HuH-7.5 (cell line): ENCODE measurements around the gene TNS2.

ENCODE experiments used
- DNase-seq: peaks from one replicate; pipeline ENCODE4 v3.0.0; 2011; ENCODE audit warnings: low spot score

Gene TNS2

DNA sequence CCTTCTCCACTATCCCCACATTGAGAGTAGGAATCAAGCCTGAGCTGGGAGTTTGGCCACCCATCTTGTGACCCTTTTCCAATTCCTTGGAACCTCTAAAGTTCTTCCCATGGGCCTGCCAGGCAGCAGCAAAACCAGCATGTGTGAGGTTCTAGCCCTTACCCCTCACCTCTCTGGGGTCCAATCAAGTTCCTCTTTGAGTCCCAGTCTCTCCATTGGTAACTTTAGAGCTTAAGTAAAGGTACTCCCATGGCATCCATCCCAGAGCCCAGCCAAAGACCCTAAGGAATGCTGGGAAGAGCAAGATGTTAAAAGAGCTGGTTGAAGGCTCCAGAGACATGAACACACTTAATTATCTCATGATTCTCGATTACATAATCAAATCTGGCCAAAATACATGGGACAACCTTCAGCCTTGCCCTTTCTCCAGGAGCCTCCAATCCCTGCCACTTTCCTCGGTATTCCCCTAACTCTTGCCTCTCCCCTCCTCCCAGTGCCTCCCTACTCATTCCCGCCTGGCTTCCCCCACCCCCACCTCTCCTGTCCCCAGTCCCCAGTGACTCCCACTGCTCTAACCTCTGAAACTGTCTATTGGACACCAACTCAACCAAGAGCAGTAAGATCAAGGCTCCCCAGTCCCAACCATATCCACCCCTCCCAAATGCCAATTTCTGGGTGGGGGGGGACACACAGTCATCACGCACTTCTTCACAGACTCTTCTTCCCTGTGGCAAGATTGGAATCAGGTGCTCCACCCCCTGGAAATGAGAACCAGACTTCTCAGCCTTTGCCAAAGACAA lies 4.8 kb upstream of the TNS2 start:
- no peak for DNase-seq

DNA sequence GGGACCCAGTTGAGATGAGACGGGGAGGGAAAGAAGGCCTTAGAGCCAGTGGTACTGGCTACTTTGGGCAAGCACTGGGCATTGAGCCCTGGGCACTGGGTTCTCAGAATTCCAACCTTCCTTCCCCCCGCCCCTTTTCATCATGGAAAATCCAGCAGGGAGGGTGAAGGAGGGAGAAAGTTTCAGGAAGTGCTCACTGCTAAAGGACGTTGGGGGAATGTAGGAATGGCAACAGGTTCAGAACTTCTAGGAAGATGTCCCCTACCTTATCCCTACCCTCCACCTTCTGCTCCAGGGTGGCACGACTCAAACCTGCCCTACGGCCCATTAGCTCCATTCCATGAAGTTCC lies 4.2 kb upstream of the TNS2 start:
- no peak for DNase-seq

DNA sequence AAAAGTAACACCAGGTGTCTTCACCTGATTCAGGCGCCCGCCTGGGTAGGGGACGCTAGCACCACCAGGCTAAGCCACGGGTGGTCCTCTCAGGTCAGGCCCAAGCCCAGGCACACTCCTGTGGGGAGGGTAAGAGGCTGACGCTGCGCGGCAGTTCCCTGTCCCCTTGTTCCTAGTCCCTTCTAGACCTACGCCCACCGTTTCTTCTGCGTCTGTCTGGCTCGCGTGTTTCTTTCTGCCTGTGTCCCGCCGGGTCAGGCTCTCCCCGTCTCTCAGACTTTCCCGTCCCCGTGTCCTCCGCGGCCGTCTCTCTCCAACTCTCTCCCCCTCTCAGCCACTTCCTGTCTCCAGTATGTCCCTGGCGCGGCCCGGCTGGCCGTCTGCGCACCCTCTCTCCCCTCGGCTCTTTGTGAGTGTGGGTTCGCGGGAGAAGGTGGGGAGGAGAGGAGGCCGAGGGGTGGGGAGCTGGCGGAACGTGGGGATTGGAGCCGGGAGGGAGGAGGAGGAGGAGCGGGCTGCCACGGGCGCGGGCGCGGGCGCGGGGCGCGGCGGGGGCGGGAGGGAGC lies 3.1 kb upstream of the TNS2 start:
- DNase-seq, result peak; percentile 86

DNA sequence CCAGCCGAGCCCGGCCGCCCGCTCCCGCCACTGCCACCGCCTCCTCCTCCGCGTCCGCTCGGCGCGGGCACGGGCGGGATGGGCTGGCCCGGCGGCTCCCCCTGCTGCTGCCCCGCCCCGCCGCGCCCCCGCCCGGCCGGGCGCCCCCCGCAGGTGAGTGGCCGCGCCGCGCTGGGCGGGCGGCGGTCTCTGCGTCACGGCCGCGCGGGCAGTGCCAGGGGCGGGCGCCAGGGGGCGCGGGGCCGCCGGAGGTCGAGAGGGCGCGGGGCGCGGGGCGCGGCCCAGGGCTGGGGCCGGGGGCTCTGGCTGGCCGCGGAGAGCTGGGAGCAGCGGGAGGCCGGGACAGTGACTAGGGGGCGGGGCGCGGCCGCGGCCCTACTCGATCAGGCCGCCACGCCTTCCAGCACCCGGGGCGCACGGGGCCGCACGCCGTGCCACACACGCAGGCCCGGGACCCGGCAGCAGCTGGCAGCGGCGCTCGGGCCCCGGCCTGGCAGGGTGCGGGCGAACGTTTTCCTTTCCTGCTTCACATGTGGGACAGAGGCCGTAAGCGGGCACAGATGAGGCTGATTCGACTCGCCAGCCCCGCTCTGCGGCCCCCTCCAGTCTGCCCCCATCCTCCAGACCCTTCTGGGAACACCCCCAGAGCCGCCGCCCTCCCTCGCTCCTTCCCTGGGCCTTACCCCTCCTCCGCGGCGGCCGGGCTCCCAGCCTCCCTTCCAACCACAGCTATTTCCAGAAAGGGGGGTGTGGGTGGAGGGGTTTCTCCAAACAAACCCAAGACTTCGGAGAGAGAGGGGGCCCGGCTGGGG lies 2.4 kb upstream of the TNS2 start:
- peak; percentile 91 for DNase-seq

DNA sequence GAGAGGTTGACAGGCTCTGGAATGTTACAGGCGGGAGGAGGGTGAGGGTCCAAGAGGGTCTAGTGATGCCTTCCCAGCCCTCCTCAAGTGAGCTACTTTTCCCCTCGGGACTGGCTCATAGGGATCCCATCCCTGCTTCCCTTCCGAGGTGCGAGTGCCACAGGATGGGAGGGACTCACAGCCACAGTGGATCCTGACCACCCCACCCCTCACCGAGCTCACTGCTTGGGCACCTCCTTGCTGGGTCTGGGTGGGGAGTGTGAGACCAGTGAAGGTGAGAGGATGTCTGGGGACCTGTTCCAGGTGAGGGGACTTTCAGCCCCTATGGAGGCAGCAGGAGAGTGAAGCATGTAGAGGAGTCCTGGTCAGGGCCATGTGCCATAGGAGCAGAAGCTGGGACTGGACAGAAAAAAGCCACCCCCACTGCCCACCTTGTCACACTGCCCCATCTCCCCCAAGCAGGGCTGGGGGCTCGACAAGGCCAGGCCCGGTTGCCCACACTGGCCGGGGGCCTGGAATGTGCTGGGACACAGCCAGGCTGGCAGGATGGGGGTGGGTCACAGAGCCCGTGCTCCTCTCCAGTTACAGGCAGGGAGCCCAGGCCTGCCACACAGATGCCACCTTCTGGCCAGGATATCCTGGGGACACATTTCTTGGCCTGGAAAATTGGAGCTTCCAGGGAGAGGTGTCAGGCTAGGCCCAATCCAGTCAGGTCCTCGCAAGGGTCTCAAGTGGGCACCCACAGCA lies 1.7 kb upstream of the TNS2 start:
- peak; percentile 45 for DNase-seq

DNA sequence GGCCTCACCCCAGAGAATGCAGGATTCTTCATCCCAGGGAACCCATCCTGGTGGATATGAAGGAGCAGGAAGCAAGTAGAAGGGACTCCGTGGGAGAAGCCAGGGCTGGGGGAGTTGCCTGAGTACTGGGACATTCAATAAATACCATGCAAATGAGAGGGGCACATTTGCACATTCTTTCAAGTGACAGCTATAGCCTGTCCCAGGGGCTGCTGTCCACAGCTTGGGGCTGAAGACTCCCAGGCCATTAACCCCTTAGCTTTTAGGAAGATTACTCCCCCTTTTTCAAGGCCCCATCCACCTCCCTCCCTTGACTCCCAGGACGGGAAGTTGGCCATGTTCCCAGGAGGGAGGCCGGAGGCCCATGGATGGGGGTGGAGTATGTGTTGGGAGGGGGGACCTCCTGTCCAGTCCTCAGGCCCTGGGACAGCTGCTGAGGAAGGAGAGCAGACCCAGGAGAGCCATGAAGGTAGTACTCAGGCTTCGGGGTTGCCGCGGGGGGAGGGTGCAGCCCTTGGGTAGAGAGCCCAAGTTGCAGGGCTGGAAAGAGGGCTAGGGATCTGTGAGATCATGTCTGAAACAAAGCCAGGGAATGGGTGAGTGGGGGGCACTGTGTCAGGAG lies 974 bp upstream of the TNS2 start:
- DNase-seq, result peak; percentile 49

DNA sequence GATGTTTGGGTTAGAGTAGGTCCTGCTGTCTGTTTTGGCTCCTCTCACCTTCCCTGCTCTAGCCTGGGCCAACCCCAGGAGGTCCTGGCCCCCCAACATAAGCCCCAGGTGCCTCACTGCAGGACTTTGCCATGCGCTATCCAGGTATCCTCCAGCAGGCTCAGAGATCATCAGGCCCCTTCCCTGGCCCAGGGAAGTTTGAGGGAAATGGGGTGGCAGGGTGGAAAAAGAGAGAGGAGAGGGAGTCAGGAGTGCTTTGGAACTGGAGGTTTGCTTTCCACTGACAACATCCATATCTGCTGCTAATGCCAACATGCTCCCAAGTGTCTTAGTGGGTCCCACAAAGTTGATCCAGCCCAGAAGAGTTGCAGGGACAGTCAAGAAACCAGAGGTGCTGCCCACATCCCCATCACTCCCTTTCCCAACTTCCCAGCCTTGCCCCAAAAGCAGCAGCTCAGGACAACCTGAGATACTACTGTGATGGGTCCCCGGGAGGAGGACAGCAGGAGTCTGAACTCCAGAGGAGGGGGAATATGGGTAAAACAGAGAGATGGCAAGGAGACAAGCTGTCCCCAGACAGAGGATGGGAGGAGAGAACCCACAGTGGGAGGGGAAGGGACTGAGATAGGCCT lies 677 bp downstream of the TNS2 start:
- DNase-seq, result no peak

DNA sequence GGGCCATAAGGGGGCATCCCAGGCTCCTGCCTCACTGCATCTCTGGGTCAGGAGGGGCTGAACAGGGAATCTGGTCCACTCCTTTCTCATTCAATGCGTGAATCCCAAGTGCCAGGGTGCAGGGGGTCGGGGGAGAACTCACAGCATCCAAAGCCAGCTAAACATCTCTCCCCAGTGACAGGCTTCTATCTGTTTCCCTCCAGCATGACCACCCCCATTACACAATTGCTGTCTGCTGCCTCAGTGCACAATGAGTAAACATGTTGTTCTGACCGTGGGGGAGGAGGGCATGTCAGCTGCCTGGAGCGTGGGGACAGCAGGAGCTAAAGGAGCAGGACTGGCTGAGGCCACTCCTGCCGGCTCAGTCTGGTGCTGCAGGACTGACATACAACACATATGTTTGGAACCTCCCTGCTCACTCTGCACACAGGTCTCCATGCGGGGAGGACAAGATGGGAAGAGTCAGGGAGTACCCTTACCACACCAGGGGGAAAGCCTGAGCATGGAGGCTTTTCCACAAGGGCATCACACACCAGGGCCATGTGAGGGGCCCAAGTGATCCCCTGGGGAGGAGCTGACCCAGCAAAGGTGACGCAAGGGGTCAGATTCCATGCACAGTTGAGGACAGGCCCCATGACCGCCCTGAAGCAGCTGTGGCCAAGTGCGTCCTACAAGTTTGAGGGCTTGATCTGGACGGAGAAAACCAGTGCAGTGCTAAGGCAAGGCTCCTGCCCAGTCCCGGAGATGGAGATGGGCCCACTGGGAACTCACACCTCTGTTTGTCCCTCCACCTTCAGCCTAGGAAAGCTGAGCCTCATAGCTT lies 1.4 kb downstream of the TNS2 start:
- DNase-seq, result no peak

DNA sequence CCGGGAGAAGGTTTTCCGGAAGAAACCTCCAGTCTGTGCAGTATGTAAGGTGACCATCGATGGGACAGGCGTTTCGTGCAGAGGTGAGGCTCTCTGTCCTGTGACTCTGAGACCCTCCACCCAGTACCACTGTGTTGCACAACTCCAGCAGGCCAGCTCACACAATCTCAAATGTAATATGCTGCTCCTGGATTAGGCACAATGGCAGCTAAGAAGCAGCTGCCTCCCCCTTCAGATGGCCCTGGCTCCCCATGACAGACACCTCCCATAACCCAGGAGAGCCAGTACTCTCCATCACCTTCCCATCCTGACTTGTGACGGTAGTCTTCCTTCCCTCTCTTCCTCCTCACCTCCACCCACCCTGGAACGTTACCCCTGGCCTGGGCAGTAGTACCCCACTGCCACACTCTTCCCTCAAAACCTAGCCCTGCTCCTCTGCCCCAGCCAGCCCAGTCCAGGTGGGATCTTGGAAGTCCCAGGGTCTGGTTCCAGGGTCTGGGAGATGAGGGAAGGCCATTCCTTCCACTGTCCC lies 2.1 kb downstream of the TNS2 start:
- DNase-seq, result no peak

DNA sequence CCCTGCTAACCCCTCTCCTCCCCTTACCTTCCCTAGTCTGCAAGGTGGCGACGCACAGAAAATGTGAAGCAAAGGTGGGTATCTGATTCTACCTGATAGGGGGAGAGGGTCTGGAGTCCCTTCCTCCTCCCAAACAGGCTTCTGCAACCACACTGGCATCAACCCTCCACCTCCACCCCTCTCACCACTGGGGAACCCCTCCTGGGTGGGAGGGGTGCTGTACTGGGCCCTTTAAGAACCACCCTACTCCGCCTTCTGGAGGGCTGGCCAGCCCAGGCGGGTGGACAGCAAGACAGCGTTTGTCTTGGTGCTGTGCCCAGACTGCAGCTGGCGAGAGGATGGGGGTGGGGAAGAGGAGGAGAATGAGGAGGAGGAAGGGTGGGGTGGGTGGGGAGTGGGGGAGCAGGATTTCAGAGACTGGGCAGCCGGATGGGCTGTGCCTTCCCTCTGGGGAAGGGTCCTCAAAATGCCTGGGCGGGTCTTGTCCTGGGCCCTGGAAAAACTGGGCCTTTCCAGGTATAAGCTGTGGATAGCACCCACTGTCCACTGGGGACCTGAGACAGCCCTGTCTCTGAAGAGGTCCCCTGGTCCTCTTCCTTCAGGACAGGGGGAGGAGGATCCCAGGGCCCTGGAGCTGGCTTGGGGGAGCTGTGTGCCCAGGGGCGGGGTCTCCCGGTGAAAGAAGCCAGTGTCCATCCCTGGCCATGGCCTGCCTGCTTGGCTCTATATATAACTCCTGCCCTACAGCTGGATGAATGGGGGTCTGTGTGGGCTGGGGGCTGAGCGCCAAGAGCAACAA lies 2.8 kb downstream of the TNS2 start:
- DNase-seq, result no peak

DNA sequence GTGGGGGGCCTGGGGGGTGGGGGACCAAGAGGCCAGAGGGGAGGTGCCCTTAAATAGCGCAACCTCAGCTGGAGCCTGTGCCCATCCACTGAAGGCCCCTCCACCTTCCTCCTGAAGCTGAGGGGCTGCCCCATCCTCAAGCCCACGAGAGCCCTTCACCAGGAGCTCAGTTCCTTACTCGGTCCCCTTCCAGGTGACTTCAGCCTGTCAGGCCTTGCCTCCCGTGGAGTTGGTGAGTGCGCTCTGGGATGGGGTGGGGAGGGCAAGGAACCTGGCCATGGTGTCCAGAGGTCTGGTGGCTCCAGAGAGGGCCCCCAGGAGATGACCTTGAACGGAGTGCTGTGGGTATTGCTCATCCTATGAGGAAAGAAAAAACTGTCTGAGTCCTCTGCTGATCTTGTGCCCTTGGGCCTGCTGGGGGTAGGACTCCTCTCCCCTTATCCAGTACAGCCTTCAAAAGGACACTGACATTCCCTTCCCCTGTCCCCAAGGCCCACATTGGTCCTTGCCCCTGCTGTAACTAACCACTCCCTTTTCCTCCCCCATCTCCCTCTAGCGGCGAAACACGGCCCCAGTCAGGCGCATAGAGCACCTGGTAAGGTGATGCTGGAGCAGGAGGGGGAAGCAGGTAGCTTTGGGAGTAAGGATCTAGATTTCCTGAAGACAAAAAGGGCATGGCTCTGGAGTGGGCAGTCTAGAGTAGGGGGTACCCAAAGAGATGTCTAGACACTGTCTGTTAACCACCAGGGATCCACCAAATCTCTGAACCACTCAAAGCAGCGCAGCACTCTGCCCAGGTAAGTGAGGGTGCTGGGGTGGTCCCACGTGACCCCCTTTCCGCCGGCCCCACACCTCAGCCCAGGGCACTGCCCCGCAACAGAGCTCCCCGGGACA lies 3.6 kb downstream of the TNS2 start:
- DNase-seq, result peak; percentile 72

DNA sequence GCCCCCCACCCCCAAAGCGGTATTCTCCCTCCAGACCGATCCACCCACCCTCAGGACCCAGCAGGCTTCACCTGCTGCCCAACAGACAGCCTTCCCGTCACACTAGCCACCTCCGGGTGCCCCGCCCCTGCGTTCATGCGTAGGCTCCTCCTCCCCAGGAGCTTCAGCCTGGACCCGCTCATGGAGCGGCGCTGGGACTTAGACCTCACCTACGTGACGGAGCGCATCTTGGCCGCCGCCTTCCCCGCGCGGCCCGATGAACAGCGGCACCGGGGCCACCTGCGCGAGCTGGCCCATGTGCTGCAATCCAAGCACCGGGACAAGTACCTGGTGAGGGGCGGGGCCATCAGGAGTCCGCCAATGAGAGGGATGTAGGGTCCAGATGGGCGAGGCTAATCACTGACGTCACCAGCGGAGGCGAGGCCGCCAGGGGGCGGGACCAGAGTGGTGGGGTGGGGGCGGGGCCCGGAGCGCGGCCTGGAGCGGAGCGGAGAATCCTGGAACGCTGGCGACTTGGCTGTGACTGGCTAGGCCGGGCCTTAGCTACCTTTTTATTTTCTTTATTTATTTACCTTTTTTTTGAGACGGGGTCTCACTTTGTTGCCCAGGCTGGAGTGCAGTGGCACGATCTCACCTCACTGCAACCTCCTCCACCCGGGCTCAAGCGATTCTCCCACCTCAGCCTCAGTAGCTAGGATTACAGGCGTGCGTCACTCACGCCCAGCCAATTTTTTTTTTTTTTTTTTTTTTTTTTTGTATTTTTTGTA lies 4.4 kb downstream of the TNS2 start:
- peak; percentile 96 for DNase-seq

DNA sequence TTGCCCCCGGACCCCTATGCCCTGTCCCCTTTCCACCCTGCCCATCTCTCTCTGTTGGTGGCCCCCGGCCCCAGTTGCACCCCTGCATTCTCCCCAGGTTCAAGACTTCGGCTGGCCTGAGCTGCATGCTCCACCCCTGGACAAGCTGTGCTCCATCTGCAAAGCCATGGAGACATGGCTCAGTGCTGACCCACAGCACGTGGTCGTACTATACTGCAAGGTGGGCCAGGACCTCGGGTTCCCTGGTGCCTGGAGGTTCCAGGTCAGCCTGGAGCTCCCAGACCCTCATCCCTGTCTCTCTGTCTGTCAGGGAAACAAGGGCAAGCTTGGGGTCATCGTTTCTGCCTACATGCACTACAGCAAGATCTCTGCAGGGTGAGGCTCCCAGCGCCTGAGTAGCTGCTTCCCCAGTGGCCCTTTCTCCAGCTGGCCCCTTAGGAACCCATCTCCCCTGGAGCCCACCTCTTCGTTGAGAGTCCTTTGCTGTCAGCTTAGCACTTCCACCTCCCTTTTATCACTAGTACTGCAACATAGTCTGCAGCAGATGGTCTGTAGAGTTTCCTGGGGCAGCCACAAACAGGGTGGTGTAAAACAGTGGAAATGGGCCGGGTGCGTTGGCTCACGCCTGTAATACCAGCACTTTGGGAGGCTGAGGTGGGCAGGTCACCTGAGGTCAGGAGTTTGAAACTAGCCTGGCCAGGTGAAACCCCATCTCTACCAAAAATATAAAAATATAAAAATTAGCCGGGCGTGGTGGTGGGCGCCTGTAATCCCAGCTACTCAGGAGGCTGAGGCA lies 5.8 kb downstream of the TNS2 start:
- DNase-seq, result no peak

DNA sequence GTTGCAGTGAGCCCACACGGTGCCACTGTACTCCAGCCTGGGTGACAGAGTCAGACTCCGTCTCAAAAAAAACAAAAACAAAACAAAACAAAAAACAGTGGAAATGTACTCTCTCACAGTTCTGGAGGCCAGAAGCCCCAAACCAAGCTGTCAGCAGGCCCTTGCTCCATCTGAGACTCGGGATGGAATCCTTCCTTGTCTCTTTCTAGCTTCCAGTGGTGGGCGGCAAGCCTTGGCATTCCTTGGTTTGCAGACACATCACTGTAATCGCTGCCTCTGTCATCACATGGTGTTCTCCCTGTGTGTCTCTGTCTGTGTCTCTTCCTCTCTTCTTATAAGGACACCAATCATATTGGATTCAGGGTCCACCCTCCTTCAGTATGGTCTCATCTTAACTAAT lies 6.4 kb downstream of the TNS2 start:
- no peak for DNase-seq

DNA sequence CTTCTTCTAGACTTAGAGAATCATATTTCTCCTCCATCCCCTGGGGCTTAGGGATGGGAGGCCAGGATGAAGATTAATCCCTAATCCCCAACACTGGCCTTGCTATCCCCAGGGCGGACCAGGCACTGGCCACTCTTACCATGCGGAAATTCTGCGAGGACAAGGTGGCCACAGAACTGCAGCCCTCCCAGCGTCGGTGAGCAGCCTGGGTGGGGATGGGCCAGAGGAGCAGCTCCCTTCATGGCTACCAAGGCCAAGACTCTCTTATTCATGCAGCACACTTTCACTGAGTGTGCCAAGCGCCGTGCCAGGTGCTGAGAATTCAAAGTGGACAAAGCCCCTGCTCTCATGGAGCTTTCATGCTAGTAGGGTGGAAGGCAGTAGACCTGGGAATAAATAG lies 7.0 kb downstream of the TNS2 start:
- DNase-seq, result no peak

DNA sequence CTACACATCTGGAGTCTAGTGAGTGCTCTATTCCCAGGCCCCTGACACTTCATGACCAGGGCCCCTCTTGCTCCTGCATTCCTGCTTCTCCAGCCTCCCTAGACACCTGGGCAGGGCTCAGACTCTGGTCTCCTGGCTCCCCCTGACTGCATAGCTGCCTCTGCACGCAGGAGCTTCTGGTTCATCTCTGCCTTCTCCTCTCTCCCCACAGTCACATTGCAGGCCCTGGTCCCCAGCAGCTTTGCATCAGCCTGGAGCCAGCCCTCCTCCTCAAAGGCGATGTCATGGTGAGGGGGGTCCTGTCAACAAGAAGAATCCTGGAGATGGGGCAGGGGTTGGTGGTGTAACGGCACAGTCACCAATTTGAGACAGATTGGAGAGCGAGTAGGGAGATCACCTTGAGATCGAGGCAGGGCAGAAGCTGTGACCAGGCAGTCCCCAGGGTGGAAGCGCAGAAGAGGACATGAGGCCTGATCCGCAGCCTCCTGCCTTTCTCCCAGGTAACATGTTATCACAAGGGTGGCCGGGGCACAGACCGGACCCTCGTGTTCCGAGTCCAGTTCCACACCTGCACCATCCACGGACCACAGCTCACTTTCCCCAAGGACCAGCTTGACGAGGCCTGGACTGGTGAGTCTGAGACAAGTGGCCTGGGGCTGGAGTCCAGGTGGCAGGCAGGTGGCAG lies 8.1 kb downstream of the TNS2 start:
- no peak for DNase-seq
